Right renal pelvis (tissue), 4 donors: ENCODE measurements around the gene SDK1. TPM values are rescaled to one million over a fixed set of nuclear protein-coding genes. Genes with fewer than 3 reads are reported as not detected.

Experiments
- DNase-seq, 4 donors: peaks; one replicate each; pipeline ENCODE4 v3.0.0-alpha.2; 2013; ENCODE audit warnings: low read depth in 4 of 4, low spot score in 3 of 4, missing footprints in 1 of 4
- polyA plus RNA-seq, 4 donors: library from polyadenylated mRNA; unstranded; fragments of 120-200 nt; gene quantifications; one replicate each; pipeline ENCODE4 v1.2.1, GENCODE V29; 2013; ENCODE audit not compliant: insufficient read length in 4 of 4

Gene SDK1
- polyA plus RNA-seq, 4 donors, result 6.8 to 8.2 (median 6.9) TPM

DNA sequence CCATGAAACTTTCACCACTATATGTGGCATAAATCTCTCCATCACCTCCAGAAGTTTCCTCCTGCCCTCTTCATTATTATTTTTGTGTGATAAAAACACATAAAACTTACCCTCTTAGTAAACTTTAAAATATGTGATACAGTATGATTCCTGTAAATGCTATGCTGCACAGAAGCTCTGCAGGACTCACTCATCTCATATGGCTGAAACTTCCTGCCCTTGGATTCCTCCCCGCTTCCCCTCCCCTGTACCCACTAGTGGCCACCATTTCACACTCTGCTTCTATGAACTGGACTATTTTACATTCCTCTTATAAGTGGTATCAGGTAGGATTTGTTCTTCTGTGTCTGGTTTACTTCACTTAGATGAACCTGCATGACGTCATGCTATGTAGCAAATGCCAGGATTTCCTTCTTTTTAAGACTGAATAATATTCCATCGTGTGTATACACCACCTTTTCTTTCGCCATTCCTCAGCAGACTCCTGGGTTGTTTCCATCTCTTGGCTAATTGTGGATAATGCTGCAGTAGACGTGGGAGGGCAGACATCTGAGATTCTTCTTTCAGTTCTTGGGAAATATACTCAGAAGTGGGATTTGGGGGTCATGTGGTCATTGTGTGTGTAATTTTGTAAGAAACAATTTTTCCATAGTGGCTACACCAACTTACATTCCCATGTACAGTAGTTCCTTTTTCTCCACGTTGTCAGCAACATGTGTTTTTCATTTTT is 335.2 kb downstream of the SDK1 start:
- no peak for DNase-seq

- DNase-seq, result no peak
Measured at GRCh38 chr7:3639253-3639652, 338.2 kb downstream of the SDK1 start.

GRCh38 chr7:3641582-3641981 is 340.5 kb downstream of the SDK1 start:
- no peak for DNase-seq

- no peak for DNase-seq
Measured at GRCh38 chr7:3643091-3643490, 342.0 kb downstream of the SDK1 start.

GRCh38 chr7:3648276-3648675 is 347.2 kb downstream of the SDK1 start:
- no peak for DNase-seq

DNA sequence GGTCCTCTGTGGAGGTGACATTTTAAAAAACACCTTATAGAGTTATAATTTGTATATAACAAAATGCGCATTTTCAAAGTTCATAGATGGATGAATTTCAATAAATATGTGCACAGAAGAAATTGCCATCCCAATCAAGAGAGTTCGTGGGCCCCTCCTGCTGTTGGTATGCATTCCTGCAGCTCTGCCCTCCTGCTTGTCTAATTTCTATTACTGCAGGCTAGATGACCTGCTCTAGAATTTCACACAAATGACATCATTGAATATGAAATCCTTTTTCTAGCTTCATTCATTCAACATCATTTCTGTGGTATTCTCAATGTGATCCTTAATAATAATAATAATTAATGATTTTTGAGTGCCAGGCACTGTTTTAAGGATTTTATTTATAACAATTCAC is 348.2 kb downstream of the SDK1 start:
- DNase-seq, result no peak

GRCh38 chr7:3649678-3650440 is 348.8 kb downstream of the SDK1 start:
- no peak for DNase-seq

GRCh38 chr7:3650844-3651243 is 349.8 kb downstream of the SDK1 start:
- DNase-seq, result no peak

- no peak for DNase-seq
Measured at GRCh38 chr7:3655635-3656034, 354.6 kb downstream of the SDK1 start.

GRCh38 chr7:3657206-3657605 is 356.2 kb downstream of the SDK1 start:
- DNase-seq, result no peak

DNA sequence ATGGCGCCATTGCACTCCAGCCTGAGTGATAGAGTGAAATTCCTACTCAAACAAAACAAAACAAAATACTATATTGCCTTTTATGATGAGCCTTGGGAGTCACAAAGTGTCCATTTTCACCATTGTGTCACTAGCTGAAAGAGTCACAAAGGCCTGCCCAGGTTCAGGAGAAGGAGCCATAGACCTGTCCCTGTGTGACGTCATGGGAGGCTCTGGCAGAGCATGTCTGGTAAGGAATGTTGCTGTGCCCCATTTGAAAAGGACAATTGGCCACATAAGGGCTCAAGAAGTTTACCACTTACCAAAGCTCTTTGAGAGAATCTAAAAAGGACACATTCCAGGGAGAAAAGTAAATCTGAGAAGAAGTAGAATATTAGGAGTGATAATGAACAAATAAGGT is 367.7 kb downstream of the SDK1 start:
- no peak for DNase-seq

- no peak for DNase-seq
Measured at GRCh38 chr7:3670898-3671297, 369.8 kb downstream of the SDK1 start.

DNA sequence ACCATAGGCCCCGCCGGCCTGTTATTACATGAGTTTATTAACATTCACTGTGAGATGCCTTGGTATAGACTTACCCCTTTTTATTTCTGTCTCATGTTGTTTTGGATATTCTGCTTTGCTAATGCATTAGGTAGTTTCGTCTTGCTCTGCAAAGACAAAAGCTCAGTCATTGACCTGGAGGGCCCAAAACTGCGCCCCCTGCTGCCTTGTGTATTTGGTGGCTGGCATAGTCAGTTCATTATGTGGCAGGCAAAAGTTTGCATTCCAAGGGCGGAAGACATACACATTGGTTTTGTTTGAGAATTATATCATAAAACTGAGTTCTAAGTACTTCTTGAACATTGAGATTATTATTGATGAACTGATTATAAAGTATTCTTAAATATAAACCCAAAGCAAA is 372.5 kb downstream of the SDK1 start:
- DNase-seq, result no peak

GRCh38 chr7:3678314-3678810 is 377.3 kb downstream of the SDK1 start:
- DNase-seq, result no peak

DNA sequence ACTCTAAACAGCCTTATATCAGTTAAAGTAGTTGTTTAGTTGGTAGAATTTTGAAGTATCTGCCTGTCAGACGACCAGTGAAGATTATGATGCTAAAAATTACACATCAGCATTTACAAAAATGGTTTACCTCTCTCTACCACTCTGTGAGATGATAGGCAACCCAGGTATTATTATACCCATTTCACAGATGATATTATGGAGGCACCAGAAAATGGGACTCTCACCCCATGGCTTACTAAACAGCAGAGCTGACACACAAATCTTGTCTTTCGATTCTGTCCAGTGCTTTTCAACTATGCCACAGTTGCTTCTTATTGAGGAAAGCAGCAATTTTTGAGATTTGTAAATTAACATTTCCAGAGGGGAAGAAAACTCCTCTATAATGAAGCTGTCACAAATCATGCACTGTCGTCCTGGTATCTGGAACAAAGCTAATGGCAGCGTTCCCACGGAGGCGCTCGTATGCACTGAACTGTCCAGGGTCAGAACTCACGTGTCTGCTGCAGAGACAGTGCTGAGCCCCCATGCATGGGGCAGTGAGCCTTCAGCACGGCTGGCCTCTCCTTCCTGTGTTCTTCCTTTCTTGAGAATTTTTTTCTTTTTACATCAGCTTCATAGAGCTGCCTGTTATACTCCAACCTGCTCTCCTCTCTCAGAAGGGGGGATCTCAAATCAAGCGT is 381.1 kb downstream of the SDK1 start:
- DNase-seq, result peak in 1 of 4 donors; percentile 19

GRCh38 chr7:3683546-3684539 is 382.8 kb downstream of the SDK1 start:
- peak in 1 of 4 donors; percentile 30 for DNase-seq

DNA sequence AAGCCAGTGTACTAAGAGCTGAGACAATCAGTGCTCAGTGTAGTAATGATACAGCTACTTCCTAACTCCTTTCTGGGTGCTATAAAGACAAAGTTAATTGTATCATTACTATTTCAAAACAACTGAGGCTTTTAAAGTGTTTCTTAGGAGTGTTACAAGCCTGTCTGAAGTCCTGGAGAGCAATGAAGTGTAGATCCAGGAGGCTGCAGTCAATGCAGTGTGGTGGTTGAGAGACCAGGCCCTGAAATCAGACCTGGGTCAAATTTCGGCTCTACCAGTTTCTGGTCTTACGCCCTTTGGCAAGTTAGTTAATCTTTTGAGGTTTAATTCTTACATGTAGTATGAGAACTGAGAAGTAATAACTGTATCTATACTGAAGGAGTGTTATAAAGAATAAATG is 387.0 kb downstream of the SDK1 start:
- peak in 2 of 4 donors; percentile 8 to 31 for DNase-seq

DNA sequence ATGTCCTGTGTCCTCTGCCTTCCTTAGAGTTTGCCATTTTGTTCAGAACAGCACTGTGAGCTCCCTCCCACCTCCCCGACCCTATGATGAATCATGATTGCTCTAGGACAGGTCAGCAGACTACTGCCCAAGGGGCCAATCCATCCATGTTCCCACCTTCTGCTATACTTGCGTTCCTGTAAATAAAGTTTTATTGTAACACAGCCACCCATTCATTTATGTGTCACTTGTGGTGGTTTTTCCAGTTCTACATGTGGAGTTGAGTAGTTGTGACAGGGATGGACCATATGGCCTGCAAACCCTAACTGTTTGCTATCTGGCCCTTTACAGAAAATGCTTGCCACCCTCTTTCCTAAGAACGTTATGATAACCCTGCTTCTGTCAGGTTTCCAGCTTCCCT is 387.8 kb downstream of the SDK1 start:
- DNase-seq, result no peak

GRCh38 chr7:3691478-3692158 is 390.6 kb downstream of the SDK1 start:
- no peak for DNase-seq

- DNase-seq, result no peak
Measured at GRCh38 chr7:3695602-3696001, 394.6 kb downstream of the SDK1 start.
